HepG2 (cell line): ENCODE measurements around the gene HLF. TPM values are rescaled to one million over a fixed set of nuclear protein-coding genes. Genes with fewer than 3 reads are reported as not detected.
A peak's percentile ranks its signal among the peaks of the same experiment; 100 is the strongest.

Source experiments
- ARNT2 ChIP-seq: sonication (generic); formaldehyde crosslinking; IDR thresholded peaks from 2 replicates; pipeline ENCODE4 v1.8.0; 2022; ENCODE audit warnings: mild to moderate bottlenecking, low read depth, missing genetic modification reagents, moderate library complexity
- CCDC6 ChIP-seq: sonication (generic); formaldehyde crosslinking; IDR thresholded peaks from 2 replicates; pipeline ENCODE4 v1.8.1; 2022; ENCODE audit warnings: mild to moderate bottlenecking, missing genetic modification reagents, moderate library complexity
- FOXA3 ChIP-seq: IDR thresholded peaks from 2 replicates; pipeline ENCODE4 v1.6.1; 2016; ENCODE audit warnings: missing genetic modification reagents, missing compliant biosample characterization
- JUND ChIP-seq: sonication (generic); formaldehyde crosslinking; IDR thresholded peaks from 2 replicates; pipeline ENCODE4 v1.8.0; 2022; ENCODE audit warnings: mild to moderate bottlenecking, missing genetic modification reagents
- KLF12 ChIP-seq: sonication (generic); formaldehyde crosslinking; IDR thresholded peaks from 2 replicates; pipeline ENCODE4 v1.4.0; 2020; ENCODE audit warnings: missing genetic modification reagents, borderline replicate concordance
- NFE2 ChIP-seq: sonication (generic); formaldehyde crosslinking; IDR thresholded peaks from 2 replicates; pipeline ENCODE4 v1.4.0; 2020; ENCODE audit warnings: missing genetic modification reagents
- PLRG1 ChIP-seq: fragments of 450-650 bp; conservative IDR thresholded peaks from 2 replicates; pipeline ENCODE4 v1.6.1; 2016
- PTBP1 ChIP-seq: fragments of 200-400 bp; formaldehyde crosslinking; IDR thresholded peaks from 2 replicates; pipeline ENCODE4 v1.6.1; 2018; ENCODE audit warnings: low read length, low read depth; ENCODE audit not compliant: poor library complexity, severe bottlenecking
- RBAK ChIP-seq: sonication (generic); formaldehyde crosslinking; IDR thresholded peaks from 2 replicates; pipeline ENCODE4 v1.5.1; 2020; ENCODE audit warnings: mild to moderate bottlenecking, missing genetic modification reagents
- SMAD9 ChIP-seq: sonication (generic); formaldehyde crosslinking; IDR thresholded peaks from 2 replicates; pipeline ENCODE4 v1.5.1; 2020; ENCODE audit warnings: mild to moderate bottlenecking, missing genetic modification reagents
- SMC3 ChIP-seq: IDR thresholded peaks from 2 replicates; pipeline ENCODE4 v1.6.1; 2011; ENCODE audit warnings: low read length, improper control_type of control experiment
- SRSF4 ChIP-seq: fragments of 200-400 bp; formaldehyde crosslinking; IDR thresholded peaks from one replicate; pipeline ENCODE4 v1.6.1; 2018; ENCODE audit warnings: mild to moderate bottlenecking, low read depth, low read length, moderate library complexity; ENCODE audit not compliant: poor library complexity, severe bottlenecking
- SSRP1 ChIP-seq: IDR thresholded peaks from 2 replicates; pipeline ENCODE4 v1.6.1; 2016; ENCODE audit warnings: control low read depth
- TBX3 ChIP-seq: fragments of 450-650 bp; IDR thresholded peaks from 2 replicates; pipeline ENCODE4 v1.6.1; 2017; ENCODE audit warnings: antibody characterized with exemption, mild to moderate bottlenecking, inconsistent platforms, borderline replicate concordance
- TCF7 ChIP-seq: sonication (generic); IDR thresholded peaks from 2 replicates; pipeline ENCODE4 v1.6.1; 2016; ENCODE audit warnings: antibody characterized with exemption, low read depth
- ZFP82 ChIP-seq: sonication (generic); formaldehyde crosslinking; IDR thresholded peaks from 2 replicates; pipeline ENCODE4 v1.5.1; 2020; ENCODE audit warnings: mild to moderate bottlenecking, missing genetic modification reagents, borderline replicate concordance
- ZNF225 ChIP-seq: sonication (generic); formaldehyde crosslinking; IDR thresholded peaks from 2 replicates; pipeline ENCODE4 v1.4.0; 2020; ENCODE audit warnings: mild to moderate bottlenecking, missing genetic modification reagents
- ZNF296 ChIP-seq: sonication (generic); formaldehyde crosslinking; conservative IDR thresholded peaks from 2 replicates; pipeline ENCODE4 v1.5.0; 2020; ENCODE audit warnings: mild to moderate bottlenecking, missing genetic modification reagents
- ZNF383 ChIP-seq: sonication (generic); formaldehyde crosslinking; IDR thresholded peaks from 2 replicates; pipeline ENCODE4 v1.4.0; 2020; ENCODE audit warnings: missing genetic modification reagents, mild to moderate bottlenecking, borderline replicate concordance
- ZNF547 ChIP-seq: sonication (generic); formaldehyde crosslinking; IDR thresholded peaks from 2 replicates; pipeline ENCODE4 v1.5.1; 2020; ENCODE audit warnings: mild to moderate bottlenecking, missing genetic modification reagents
- ZNF629 ChIP-seq: sonication (generic); formaldehyde crosslinking; conservative IDR thresholded peaks from 2 replicates; pipeline ENCODE4 v1.5.0; 2020; ENCODE audit warnings: missing genetic modification reagents
- ZNF747 ChIP-seq: sonication (generic); formaldehyde crosslinking; IDR thresholded peaks from 2 replicates; pipeline ENCODE4 v1.8.1; 2023; ENCODE audit warnings: missing genetic modification reagents, mild to moderate bottlenecking, borderline replicate concordance
- polyA plus RNA-seq, 8 experiments: library from polyadenylated mRNA; depleted of rRNA in 3 of 8; stranded (reverse) in 7 of 8; unstranded in 1 of 8; fragments of >200 nt; fragmentation: Illumina TruSeq in 4 of 8; extraction: Trizol in 4 of 8; gene quantifications; 2 replicates each; pipeline versions ENCODE4 v1.2.1 to v1.2.3, GENCODE V29; 2011 to 2016; ENCODE audit warnings: low read depth in 4 of 8, missing spikeins in 1 of 8, mixed read lengths in 1 of 8; ENCODE audit not compliant: insufficient read depth in 1 of 8
- total RNA-seq, 5 experiments: library from RNA; depleted of rRNA; stranded (reverse); fragments of >200 nt; fragmentation: Illumina TruSeq; extraction: Trizol; gene quantifications; 2 replicates each; pipeline ENCODE4 v1.2.3, GENCODE V29; 2016; ENCODE audit warnings: low read depth in 1 of 5
- TF ChIP-seq, protein P1 (sequence below): sonication (generic); formaldehyde crosslinking; IDR thresholded peaks from 2 replicates; pipeline ENCODE4 v1.5.1; 2020; ENCODE audit warnings: mild to moderate bottlenecking, missing genetic modification reagents, moderate library complexity
- TF ChIP-seq, protein P2 (sequence below): sonication (generic); formaldehyde crosslinking; IDR thresholded peaks from 2 replicates; pipeline ENCODE4 v1.5.0; 2020; ENCODE audit warnings: missing genetic modification reagents
- TF ChIP-seq, protein P3 (sequence below): IDR thresholded peaks from 2 replicates; pipeline ENCODE4 v1.6.1; 2016; ENCODE audit warnings: mild to moderate bottlenecking

The HLF gene
- total and polyA plus RNA-seq, 2 of the 13 experiments (the other 11 are each of a cell fraction or from before 2014, with no cell fraction given): 202 to 346 TPM

DNA sequence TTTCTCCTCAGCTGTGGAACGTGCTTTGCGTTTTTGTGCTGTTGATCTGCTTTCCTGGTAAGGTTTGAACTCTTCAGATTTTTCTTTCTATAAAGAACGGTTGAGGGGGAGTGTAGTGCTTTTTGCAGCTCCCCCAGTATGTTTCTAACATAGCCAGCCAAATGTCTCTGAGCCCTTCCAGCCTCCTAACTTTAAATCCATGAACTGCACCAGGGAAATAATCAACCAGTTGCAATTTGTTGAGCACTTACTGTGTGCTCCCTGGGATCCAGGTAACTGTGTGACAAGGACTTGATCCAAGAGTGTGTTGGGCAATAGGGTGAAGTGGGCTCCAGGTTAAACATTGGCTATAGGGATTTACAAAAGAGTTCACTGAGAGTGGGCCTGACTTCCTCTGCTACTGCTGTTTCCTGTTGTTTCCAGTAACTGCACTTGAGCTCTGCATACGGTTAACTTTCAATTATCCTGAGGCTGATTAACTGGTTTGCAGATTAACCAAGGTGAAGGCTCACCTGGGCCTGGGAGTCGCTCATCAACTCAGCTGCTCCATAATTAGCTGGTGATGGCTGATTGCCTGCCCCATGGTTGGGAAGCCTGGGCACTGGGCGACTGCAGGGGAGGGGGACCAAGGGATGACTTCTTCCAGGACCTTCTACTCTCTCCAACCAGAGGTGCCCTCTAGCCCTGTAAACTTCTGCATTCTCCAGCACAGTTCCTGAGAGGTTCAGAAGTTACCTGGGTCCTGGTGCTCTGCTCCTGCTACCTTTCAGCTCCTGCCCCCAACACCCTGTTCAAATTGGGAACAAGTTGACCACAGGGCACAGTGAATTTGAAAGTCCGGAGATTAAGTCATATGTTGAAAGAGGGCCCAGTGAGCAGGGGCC, 19.5 kb downstream of the HLF start (continued):
- TF ChIP-seq, protein P1, sequence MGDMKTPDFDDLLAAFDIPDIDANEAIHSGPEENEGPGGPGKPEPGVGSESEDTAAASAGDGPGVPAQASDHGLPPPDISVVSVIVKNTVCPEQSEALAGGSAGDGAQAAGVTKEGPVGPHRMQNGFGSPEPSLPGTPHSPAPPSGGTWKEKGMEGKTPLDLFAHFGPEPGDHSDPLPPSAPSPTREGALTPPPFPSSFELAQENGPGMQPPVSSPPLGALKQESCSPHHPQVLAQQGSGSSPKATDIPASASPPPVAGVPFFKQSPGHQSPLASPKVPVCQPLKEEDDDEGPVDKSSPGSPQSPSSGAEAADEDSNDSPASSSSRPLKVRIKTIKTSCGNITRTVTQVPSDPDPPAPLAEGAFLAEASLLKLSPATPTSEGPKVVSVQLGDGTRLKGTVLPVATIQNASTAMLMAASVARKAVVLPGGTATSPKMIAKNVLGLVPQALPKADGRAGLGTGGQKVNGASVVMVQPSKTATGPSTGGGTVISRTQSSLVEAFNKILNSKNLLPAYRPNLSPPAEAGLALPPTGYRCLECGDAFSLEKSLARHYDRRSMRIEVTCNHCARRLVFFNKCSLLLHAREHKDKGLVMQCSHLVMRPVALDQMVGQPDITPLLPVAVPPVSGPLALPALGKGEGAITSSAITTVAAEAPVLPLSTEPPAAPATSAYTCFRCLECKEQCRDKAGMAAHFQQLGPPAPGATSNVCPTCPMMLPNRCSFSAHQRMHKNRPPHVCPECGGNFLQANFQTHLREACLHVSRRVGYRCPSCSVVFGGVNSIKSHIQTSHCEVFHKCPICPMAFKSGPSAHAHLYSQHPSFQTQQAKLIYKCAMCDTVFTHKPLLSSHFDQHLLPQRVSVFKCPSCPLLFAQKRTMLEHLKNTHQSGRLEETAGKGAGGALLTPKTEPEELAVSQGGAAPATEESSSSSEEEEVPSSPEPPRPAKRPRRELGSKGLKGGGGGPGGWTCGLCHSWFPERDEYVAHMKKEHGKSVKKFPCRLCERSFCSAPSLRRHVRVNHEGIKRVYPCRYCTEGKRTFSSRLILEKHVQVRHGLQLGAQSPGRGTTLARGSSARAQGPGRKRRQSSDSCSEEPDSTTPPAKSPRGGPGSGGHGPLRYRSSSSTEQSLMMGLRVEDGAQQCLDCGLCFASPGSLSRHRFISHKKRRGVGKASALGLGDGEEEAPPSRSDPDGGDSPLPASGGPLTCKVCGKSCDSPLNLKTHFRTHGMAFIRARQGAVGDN (CRISPR knock-in tag): peak; percentile 89
- TF ChIP-seq SMC3: peak; percentile 57
- TF ChIP-seq TBX3: no peak
- TF ChIP-seq, protein P2, sequence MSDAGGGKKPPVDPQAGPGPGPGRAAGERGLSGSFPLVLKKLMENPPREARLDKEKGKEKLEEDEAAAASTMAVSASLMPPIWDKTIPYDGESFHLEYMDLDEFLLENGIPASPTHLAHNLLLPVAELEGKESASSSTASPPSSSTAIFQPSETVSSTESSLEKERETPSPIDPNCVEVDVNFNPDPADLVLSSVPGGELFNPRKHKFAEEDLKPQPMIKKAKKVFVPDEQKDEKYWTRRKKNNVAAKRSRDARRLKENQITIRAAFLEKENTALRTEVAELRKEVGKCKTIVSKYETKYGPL (CRISPR knock-in tag): no peak
- TF ChIP-seq JUND (CRISPR knock-in tag): peak; percentile 89
- TF ChIP-seq SMAD9 (CRISPR knock-in tag): no peak
- TF ChIP-seq FOXA3 (CRISPR knock-in tag): peak; percentile 94
- peak; percentile 91 for TF ChIP-seq TCF7
- no peak for TF ChIP-seq ZNF296
- TF ChIP-seq ZNF747: peak; percentile 90; the same call in 1 of the 2 replicates
- peak; percentile 86 for TF ChIP-seq ARNT2 (CRISPR knock-in tag)
- no peak for TF ChIP-seq PLRG1
- TF ChIP-seq SSRP1 (CRISPR knock-in tag): peak; percentile 31; the same call in 1 of the 2 replicates
- TF ChIP-seq PTBP1: no peak
- TF ChIP-seq ZFP82: no peak; the same call in none of the 2 replicates
- TF ChIP-seq ZNF629 (CRISPR knock-in tag): no peak
- TF ChIP-seq ZNF225 (CRISPR knock-in tag): peak; percentile 32; the same call in 1 of the 2 replicates
- TF ChIP-seq KLF12: no peak
- peak; percentile 95; the same call in 1 of the 2 replicates for TF ChIP-seq CCDC6 (CRISPR knock-in tag)
- TF ChIP-seq ZNF547 (CRISPR knock-in tag): peak; percentile 80
- peak; percentile 79 for TF ChIP-seq ZNF383
- 0 out of 2 replicates have a peak, but pooled peaks have one; percentile 15 for TF ChIP-seq RBAK (CRISPR knock-in tag)
- peak; percentile 86 for TF ChIP-seq SRSF4
- no peak for TF ChIP-seq NFE2
- TF ChIP-seq, protein P3, sequence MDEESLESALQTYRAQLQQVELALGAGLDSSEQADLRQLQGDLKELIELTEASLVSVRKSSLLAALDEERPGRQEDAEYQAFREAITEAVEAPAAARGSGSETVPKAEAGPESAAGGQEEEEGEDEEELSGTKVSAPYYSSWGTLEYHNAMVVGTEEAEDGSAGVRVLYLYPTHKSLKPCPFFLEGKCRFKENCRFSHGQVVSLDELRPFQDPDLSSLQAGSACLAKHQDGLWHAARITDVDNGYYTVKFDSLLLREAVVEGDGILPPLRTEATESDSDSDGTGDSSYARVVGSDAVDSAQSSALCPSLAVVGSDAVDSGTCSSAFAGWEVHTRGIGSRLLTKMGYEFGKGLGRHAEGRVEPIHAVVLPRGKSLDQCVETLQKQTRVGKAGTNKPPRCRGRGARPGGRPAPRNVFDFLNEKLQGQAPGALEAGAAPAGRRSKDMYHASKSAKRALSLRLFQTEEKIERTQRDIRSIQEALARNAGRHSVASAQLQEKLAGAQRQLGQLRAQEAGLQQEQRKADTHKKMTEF (CRISPR knock-in tag): peak; percentile 97
